A673 (cell line): ENCODE measurements around the gene DEXI. TPM values are rescaled to one million over a fixed set of nuclear protein-coding genes. Genes with fewer than 3 reads are reported as not detected.

Experiments
- BruUV-seq: library from RNA; stranded (reverse); fragments of 400-500 nt; replicated peaks from 2 replicates; lab custom pipeline; 2021; lab: Mats Ljungman, UMichigan
- CTCF ChIA-PET: fragments of 300-600 bp; sonication (Branson Sonifier 250); formaldehyde crosslinking; loops from one replicate; lab custom pipeline; 2022; ENCODE audit warnings: antibody characterized with exemption; lab: Charles Lee
- POLR2A ChIA-PET: fragments of 300-600 bp; sonication (Branson Sonifier 250); formaldehyde crosslinking; loops from one replicate; lab custom pipeline; 2022; ENCODE audit warnings: antibody characterized with exemption; ENCODE audit not compliant: low non-redundant PET; lab: Charles Lee
- DNase-seq: peaks from one replicate; pipeline ENCODE4 v3.0.0-alpha.2; 2015; ENCODE audit warnings: low spot score
- H3K27ac ChIP-seq: fragments of 200-600 bp; sonication (generic); 2 replicates; pipeline ENCODE4 v1.5.1; 2016; ENCODE audit warnings: mixed run types, low read depth, mild to moderate bottlenecking, mixed read lengths, antibody characterized with exemption, low read length; ENCODE audit not compliant: poor library complexity, severe bottlenecking
- H3K27me3 ChIP-seq: fragments of 200-600 bp; sonication (generic); replicated peaks from 2 replicates; pipeline ENCODE4 v1.6.1; 2017; ENCODE audit warnings: mixed run types, low read depth, mild to moderate bottlenecking, mixed read lengths, antibody characterized with exemption, low read length; ENCODE audit not compliant: insufficient read depth, poor library complexity
- H3K36me3 ChIP-seq: fragments of 200-600 bp; sonication (generic); 2 replicates; pipeline ENCODE4 v1.6.1; 2016; ENCODE audit warnings: mixed run types, mild to moderate bottlenecking, mixed read lengths, antibody characterized with exemption, low read length; ENCODE audit not compliant: insufficient read depth, poor library complexity, severe bottlenecking
- H3K4me1 ChIP-seq: fragments of 200-600 bp; sonication (generic); 2 replicates; pipeline ENCODE4 v1.6.1; 2017; ENCODE audit warnings: mixed run types, mild to moderate bottlenecking, mixed read lengths, antibody characterized with exemption, low read length; ENCODE audit not compliant: insufficient read depth, poor library complexity, severe bottlenecking
- H3K4me3 ChIP-seq: fragments of 200-600 bp; sonication (generic); 2 replicates; pipeline ENCODE4 v1.5.1; 2016; ENCODE audit warnings: low read depth, mixed run types, mild to moderate bottlenecking, mixed read lengths, low read length; ENCODE audit not compliant: poor library complexity, severe bottlenecking
- H3K9me3 ChIP-seq: fragments of 200-600 bp; sonication (generic); 2 replicates; pipeline ENCODE4 v1.6.1; 2016; ENCODE audit warnings: mixed run types, low read depth, mild to moderate bottlenecking, mixed read lengths, antibody characterized with exemption, low read length; ENCODE audit not compliant: poor library complexity, severe bottlenecking
- EZH2 ChIP-seq: fragments of 200-600 bp; sonication (generic); IDR thresholded peaks from 2 replicates; pipeline ENCODE4 v1.6.1; 2017; ENCODE audit warnings: borderline replicate concordance, low read depth, mild to moderate bottlenecking, mixed read lengths, antibody characterized with exemption, low read length; ENCODE audit not compliant: poor library complexity, severe bottlenecking
- intact Hi-C: fragments of 100-400 bp; cut with micrococcal nuclease; formaldehyde crosslinking; loops from one replicate; pipeline ENCODE4 v1.10.0; 2022; ENCODE audit not compliant: unreplicated experiment
- total RNA-seq: library from RNA; stranded (reverse); gene quantifications from 2 replicates; pipeline ENCODE4 v1.2.3, GENCODE V29; 2021
- TF ChIP-seq, protein P1 (sequence below): fragments of 300-800, 200-600 bp; sonication (generic); conservative IDR thresholded peaks from 2 replicates; pipeline ENCODE4 v1.5.1; 2017; ENCODE audit warnings: low read depth, mild to moderate bottlenecking, antibody characterized with exemption, low read length, moderate library complexity, mixed read lengths

DEXI gene
- total RNA-seq, 1 experiment from 2014 or later: 30.7 TPM

DNA sequence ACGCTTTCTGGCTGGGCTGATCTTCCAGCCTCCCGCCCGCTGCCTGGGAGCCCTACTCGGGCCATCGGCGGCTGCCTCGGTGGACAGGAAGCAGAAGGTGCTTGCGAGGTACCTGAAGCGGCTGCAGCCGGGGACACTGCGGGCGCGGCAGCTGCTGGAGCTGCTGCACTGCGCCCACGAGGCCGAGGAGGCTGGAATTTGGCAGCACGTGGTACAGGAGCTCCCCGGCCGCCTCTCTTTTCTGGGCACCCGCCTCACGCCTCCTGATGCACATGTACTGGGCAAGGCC, 34.6 kb downstream of the DEXI start:
- H3K27me3 ChIP-seq: no peaks in the 10 kb centered on the region
- POLR2A ChIA-PET: no interaction called here
- TF ChIP-seq EZH2: no peak
- TF ChIP-seq, protein P1, sequence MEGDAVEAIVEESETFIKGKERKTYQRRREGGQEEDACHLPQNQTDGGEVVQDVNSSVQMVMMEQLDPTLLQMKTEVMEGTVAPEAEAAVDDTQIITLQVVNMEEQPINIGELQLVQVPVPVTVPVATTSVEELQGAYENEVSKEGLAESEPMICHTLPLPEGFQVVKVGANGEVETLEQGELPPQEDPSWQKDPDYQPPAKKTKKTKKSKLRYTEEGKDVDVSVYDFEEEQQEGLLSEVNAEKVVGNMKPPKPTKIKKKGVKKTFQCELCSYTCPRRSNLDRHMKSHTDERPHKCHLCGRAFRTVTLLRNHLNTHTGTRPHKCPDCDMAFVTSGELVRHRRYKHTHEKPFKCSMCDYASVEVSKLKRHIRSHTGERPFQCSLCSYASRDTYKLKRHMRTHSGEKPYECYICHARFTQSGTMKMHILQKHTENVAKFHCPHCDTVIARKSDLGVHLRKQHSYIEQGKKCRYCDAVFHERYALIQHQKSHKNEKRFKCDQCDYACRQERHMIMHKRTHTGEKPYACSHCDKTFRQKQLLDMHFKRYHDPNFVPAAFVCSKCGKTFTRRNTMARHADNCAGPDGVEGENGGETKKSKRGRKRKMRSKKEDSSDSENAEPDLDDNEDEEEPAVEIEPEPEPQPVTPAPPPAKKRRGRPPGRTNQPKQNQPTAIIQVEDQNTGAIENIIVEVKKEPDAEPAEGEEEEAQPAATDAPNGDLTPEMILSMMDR: no peak
- DNase-seq: no peak
- no peak overlapping the region for H3K4me3 ChIP-seq
- H3K27ac ChIP-seq: no peak overlapping the region
- H3K36me3 ChIP-seq: no peaks in the 10 kb centered on the region
- intact Hi-C loops: no loop called here
- peaks cover 6% of the 10 kb centered on the region for H3K9me3 ChIP-seq
- BruUV-seq: no TSS peak
- no peaks in the 10 kb centered on the region for H3K4me1 ChIP-seq
- CTCF ChIA-PET: no interaction called here

DNA sequence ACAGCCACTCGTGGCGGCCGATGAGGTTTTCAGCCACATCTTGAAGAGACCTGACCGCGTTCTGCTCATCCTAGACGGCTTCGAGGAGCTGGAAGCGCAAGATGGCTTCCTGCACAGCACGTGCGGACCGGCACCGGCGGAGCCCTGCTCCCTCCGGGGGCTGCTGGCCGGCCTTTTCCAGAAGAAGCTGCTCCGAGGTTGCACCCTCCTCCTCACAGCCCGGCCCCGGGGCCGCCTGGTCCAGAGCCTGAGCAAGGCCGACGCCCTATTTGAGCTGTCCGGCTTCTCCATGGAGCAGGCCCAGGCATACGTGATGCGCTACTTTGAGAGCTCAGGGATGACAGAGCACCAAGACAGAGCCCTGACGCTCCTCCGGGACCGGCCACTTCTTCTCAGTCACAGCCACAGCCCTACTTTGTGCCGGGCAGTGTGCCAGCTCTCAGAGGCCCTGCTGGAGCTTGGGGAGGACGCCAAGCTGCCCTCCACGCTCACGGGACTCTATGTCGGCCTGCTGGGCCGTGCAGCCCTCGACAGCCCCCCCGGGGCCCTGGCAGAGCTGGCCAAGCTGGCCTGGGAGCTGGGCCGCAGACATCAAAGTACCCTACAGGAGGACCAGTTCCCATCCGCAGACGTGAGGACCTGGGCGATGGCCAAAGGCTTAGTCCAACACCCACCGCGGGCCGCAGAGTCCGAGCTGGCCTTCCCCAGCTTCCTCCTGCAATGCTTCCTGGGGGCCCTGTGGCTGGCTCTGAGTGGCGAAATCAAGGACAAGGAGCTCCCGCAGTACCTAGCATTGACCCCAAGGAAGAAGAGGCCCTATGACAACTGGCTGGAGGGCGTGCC, 35.1 kb downstream of the DEXI start:
- Histone ChIP-seq H3K4me1 (no peaks in the 10 kb centered on the region), H3K36me3 (no peaks in the 10 kb centered on the region), H3K27me3 (no peaks in the 10 kb centered on the region), H3K27ac (no peak overlapping the region), H3K4me3 (no peak overlapping the region), H3K9me3 (peaks cover 6% of the 10 kb centered on the region)
- ChIA-PET CTCF (no interaction called here), POLR2A (no interaction called here)
- intact Hi-C loops: no loop called here
- DNase-seq: no peak
- TF ChIP-seq, protein P1: no peak
- TF ChIP-seq EZH2: no peak
- no TSS peak for BruUV-seq

DNA sequence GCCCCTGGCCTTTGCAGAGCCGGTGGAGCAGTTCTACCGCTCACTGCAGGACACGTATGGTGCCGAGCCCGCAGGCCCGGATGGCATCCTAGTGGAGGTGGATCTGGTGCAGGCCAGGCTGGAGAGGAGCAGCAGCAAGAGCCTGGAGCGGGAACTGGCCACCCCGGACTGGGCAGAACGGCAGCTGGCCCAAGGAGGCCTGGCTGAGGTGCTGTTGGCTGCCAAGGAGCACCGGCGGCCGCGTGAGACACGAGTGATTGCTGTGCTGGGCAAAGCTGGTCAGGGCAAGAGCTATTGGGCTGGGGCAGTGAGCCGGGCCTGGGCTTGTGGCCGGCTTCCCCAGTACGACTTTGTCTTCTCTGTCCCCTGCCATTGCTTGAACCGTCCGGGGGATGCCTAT, 35.8 kb downstream of the DEXI start:
- Histone ChIP-seq H3K27ac (no peak overlapping the region), H3K27me3 (no peaks in the 10 kb centered on the region), H3K4me1 (no peaks in the 10 kb centered on the region), H3K9me3 (peaks cover 6% of the 10 kb centered on the region), H3K36me3 (no peaks in the 10 kb centered on the region), H3K4me3 (no peak overlapping the region)
- intact Hi-C loops: no loop called here
- BruUV-seq: no TSS peak
- ChIA-PET POLR2A (no interaction called here), CTCF (no interaction called here)
- no peak for DNase-seq
- TF ChIP-seq, protein P1: no peak
- no peak for TF ChIP-seq EZH2
